A549 (cell line): Measurements from ENCODE around the gene XRCC3.

ENCODE experiments used
- CBX2 ChIP-seq: fragments of 200-600 bp; sonication (generic); IDR thresholded peaks from 2 replicates; pipeline ENCODE4 v1.6.1; 2016; ENCODE audit warnings: low read depth, mild to moderate bottlenecking, borderline replicate concordance
- CEBPB ChIP-seq, 2 experiments: fragments of >200 bp in 1 of 2; sonication (Bioruptor Twin) in 1 of 2; formaldehyde crosslinking in 1 of 2; IDR thresholded peaks; 2 replicates each; pipeline ENCODE4 v1.6.1; 2012 to 2016
- CTCF ChIP-seq: fragments of >200 bp; sonication (Bioruptor Twin); formaldehyde crosslinking; IDR thresholded peaks from 3 replicates; pipeline ENCODE4 v1.5.1; 2016
- ELK1 ChIP-seq: fragments of 150-350 bp; IDR thresholded peaks from 2 replicates; pipeline ENCODE4 v1.6.1; 2014; ENCODE audit warnings: low read depth, mild to moderate bottlenecking, low read length
- EP300 ChIP-seq, 2 experiments: fragments of >200 bp; sonication (Bioruptor Twin); formaldehyde crosslinking; IDR thresholded peaks; 2 replicates in 1 of 2; 3 replicates in 1 of 2; pipeline ENCODE4 v1.6.1; 2016 to 2017
- JUN ChIP-seq, 2 experiments: fragments of >200 bp; sonication (Bioruptor Twin); formaldehyde crosslinking; IDR thresholded peaks; 2 replicates in 1 of 2; 3 replicates in 1 of 2; pipeline ENCODE4 v1.6.1; 2016 to 2017
- JUNB ChIP-seq: fragments of >200 bp; sonication (Bioruptor Twin); formaldehyde crosslinking; IDR thresholded peaks from 2 replicates; pipeline ENCODE4 v1.6.1; 2016
- POLR2A ChIP-seq: IDR thresholded peaks from 2 replicates; pipeline ENCODE4 v1.6.1; 2012; ENCODE audit warnings: mild to moderate bottlenecking, low read length
- RCOR1 ChIP-seq: fragments of 150-350 bp; IDR thresholded peaks from 2 replicates; pipeline ENCODE4 v1.6.1; 2014; ENCODE audit warnings: antibody characterized with exemption, low read length, low read depth
- SMC3 ChIP-seq: fragments of >200 bp; sonication (Bioruptor Twin); formaldehyde crosslinking; IDR thresholded peaks from 3 replicates; pipeline ENCODE4 v1.6.1; 2018; ENCODE audit warnings: inconsistent platforms
- USF2 ChIP-seq: fragments of 450-650 bp; IDR thresholded peaks from 2 replicates; pipeline ENCODE4 v1.6.1; 2014; ENCODE audit warnings: antibody characterized with exemption
- ZNF302 ChIP-seq: fragments of 250-450 bp; sonication (Bioruptor Pico); IDR thresholded peaks from 2 replicates; pipeline ENCODE4 v1.9.0; 2021; ENCODE audit warnings: inconsistent platforms, mild to moderate bottlenecking, moderate library complexity

- TF ChIP-seq ELK1 = no peak
- no peak for TF ChIP-seq EP300 (IDR thresholded peaks at IDR 0.05)
- no peak for TF ChIP-seq JUNB
- TF ChIP-seq ZNF302 (CRISPR knock-in tag) = no peak
- TF ChIP-seq CTCF = no peak
- no peak for TF ChIP-seq CEBPB (IDR thresholded peaks at IDR 0.05)
- no peak for TF ChIP-seq CBX2
- TF ChIP-seq JUN (IDR thresholded peaks at IDR 0.05) = no peak
- TF ChIP-seq USF2 = no peak
- TF ChIP-seq RCOR1 = no peak
- no peak for TF ChIP-seq POLR2A
- no peak for TF ChIP-seq SMC3
Measured at GRCh38 chr14:103683139-103683538, 32.1 kb downstream of the XRCC3 start.
